GM12874 (cell line): ENCODE data around the gene TRIM2.

Experiments used
- TF ChIP-seq, protein P1 (sequence below): IDR thresholded peaks from 2 replicates; pipeline ENCODE4 v1.5.1; 2011; ENCODE audit warnings: low read depth, mild to moderate bottlenecking, control low read depth, low read length, moderate library complexity; ENCODE audit not compliant: insufficient read depth

The TRIM2 gene

DNA sequence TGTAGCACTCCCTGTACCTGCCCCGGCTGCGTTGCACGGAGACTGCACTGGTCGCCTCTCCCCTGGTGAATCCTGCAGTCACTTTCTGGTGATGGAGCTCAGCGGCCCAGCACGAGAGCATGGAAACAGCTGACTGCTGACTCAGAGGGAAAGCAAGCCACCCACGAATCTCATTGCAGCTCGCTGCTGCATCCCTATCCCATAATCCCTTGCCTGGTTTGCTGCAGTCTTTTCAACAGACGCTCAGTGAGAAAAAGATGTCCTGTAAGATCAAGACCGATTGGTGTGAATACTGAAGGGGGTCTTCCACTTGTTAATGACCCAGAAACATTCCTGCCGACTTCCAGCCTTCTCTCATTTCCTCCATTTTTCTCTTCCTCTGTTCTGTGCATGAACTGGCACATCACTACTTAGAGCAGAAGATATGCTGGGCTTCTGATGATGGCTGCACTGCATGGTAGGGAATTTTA, 52.9 kb downstream of the TRIM2 start:
- TF ChIP-seq, protein P1, sequence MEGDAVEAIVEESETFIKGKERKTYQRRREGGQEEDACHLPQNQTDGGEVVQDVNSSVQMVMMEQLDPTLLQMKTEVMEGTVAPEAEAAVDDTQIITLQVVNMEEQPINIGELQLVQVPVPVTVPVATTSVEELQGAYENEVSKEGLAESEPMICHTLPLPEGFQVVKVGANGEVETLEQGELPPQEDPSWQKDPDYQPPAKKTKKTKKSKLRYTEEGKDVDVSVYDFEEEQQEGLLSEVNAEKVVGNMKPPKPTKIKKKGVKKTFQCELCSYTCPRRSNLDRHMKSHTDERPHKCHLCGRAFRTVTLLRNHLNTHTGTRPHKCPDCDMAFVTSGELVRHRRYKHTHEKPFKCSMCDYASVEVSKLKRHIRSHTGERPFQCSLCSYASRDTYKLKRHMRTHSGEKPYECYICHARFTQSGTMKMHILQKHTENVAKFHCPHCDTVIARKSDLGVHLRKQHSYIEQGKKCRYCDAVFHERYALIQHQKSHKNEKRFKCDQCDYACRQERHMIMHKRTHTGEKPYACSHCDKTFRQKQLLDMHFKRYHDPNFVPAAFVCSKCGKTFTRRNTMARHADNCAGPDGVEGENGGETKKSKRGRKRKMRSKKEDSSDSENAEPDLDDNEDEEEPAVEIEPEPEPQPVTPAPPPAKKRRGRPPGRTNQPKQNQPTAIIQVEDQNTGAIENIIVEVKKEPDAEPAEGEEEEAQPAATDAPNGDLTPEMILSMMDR, result no peak

DNA sequence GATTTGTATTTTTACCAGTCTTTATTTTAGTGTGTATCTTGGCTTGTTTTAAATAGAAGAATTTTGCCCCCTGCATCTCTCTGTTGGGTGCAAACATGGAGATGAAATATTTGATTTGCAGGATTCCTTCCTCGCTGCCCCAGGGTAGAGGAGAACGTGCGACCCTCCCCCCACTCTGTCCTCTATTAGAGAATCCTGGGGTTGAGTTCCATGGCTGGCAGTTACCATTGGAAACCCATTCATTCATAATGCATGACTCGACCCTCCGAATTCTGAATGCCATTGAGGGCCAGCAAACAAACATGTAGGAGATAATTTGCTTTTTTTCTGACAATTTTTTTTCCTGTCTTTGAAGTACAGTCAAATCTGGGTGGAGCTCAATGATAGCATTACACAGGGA, 53.7 kb downstream of the TRIM2 start:
- TF ChIP-seq, protein P1, result no peak

- TF ChIP-seq, protein P1, result no peak
These were observed 54.5 kb downstream of the TRIM2 start for GRCh38 chr4:153258750-153259149.

- TF ChIP-seq, protein P1, result no peak
These were observed 55.4 kb downstream of the TRIM2 start for GRCh38 chr4:153259661-153260060.

DNA sequence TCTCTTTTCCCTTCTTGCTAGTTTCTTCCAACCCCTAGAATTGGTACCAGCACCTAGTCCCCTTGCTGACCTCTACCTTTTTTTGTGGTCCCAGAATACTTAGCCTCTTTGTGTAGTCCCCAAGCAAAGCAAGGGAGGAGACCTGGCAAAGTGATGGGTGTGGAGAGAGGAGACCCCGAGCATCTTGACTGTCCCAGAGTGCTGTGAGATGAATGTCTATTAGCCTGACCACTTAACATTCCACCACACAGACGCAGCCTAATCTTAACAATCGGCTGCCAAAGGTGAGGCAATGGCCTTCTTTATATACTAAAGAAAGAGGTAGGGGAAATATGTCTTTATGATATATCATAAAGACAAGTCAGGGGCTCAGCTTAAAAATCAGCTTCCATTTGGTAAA, 55.9 kb downstream of the TRIM2 start:
- TF ChIP-seq, protein P1, result no peak

GRCh38 chr4:153260553-153261300, 56.5 kb downstream of the TRIM2 start:
- TF ChIP-seq, protein P1, result no peak

DNA sequence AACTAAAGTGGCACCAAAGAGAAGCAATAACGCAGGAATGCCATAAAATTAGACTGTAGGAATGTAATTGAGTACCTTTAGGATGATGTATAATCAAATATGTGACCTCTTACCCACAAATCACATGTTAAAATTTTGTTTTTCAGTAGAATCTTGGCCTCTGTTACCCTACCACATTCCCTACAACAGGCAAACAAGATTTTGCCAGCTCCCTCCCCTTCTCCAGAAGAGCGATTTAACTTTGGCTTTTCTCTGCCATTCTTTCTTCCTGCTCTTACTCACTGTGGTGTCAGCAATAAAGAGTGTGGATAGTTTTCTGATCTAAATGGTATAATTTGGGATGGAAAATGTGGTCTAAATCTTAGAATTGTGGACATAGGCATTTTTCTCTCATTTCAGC, 57.2 kb downstream of the TRIM2 start:
- TF ChIP-seq, protein P1, result no peak
